Duodenal mucosa (tissue), 2 donors: Measurements from ENCODE around the gene GRIN2A.

Experiments used
- H3K27ac ChIP-seq: one replicate; pipeline ENCODE4 v1.7.0; 2013; ENCODE audit warnings: low read depth, low read length
- H3K27me3 ChIP-seq, 2 donors: one replicate each; pipeline ENCODE4 v1.7.0; 2013; ENCODE audit warnings: low read length in 2 of 2, control low read depth in 1 of 2; ENCODE audit not compliant: insufficient read depth in 2 of 2, control insufficient read depth in 1 of 2
- H3K36me3 ChIP-seq, 2 donors: one replicate each; pipeline ENCODE4 v1.7.0; 2013; ENCODE audit warnings: low read length in 2 of 2, control low read depth in 1 of 2; ENCODE audit not compliant: insufficient read depth in 2 of 2, control insufficient read depth in 1 of 2
- H3K4me1 ChIP-seq, 2 donors: one replicate each; pipeline ENCODE4 v1.7.0; 2013; ENCODE audit warnings: low read length in 2 of 2, control low read depth in 1 of 2; ENCODE audit not compliant: insufficient read depth in 2 of 2, control insufficient read depth in 1 of 2
- H3K4me3 ChIP-seq, 2 donors: one replicate each; pipeline ENCODE4 v1.7.0; 2013; ENCODE audit warnings: low read length in 2 of 2, low read depth in 1 of 2
- H3K9ac ChIP-seq, 2 donors: one replicate each; pipeline ENCODE4 v1.7.0; 2013; ENCODE audit warnings: low read length in 2 of 2, low read depth in 1 of 2
- H3K9me3 ChIP-seq, 2 donors: one replicate each; pipeline ENCODE4 v1.7.0; 2013; ENCODE audit warnings: low read length in 2 of 2, control low read depth in 1 of 2; ENCODE audit not compliant: control insufficient read depth in 1 of 2

Gene GRIN2A

GRCh38 chr16:9922441-9922840 is 259.8 kb downstream of the GRIN2A start:
- H3K27ac ChIP-seq = no peak overlapping the region
- H3K9ac ChIP-seq = no peak overlapping the region
- no peaks in the 10 kb centered on the region for H3K4me1 ChIP-seq
- no peaks in the 10 kb centered on the region for H3K27me3 ChIP-seq
- no peaks in the 10 kb centered on the region for H3K9me3 ChIP-seq
- no peaks in the 10 kb centered on the region for H3K36me3 ChIP-seq
- no peak overlapping the region for H3K4me3 ChIP-seq

GRCh38 chr16:9921997-9922396 is 260.2 kb downstream of the GRIN2A start:
- Histone ChIP-seq H3K27me3 (no peaks in the 10 kb centered on the region), H3K4me3 (no peak overlapping the region), H3K4me1 (no peaks in the 10 kb centered on the region), H3K36me3 (no peaks in the 10 kb centered on the region), H3K9me3 (no peaks in the 10 kb centered on the region), H3K9ac (no peak overlapping the region), H3K27ac (no peak overlapping the region)

- Histone ChIP-seq H3K9ac (no peak overlapping the region), H3K36me3 (no peaks in the 10 kb centered on the region), H3K27me3 (no peaks in the 10 kb centered on the region), H3K9me3 (no peaks in the 10 kb centered on the region), H3K27ac (no peak overlapping the region), H3K4me1 (no peaks in the 10 kb centered on the region), H3K4me3 (no peak overlapping the region)
Measured at GRCh38 chr16:9919460-9919859, 262.8 kb downstream of the GRIN2A start.

GRCh38 chr16:9917691-9918090 is 264.5 kb downstream of the GRIN2A start:
- no peaks in the 10 kb centered on the region for H3K36me3 ChIP-seq
- H3K9ac ChIP-seq = no peak overlapping the region
- no peak overlapping the region for H3K4me3 ChIP-seq
- no peak overlapping the region for H3K27ac ChIP-seq
- no peaks in the 10 kb centered on the region for H3K27me3 ChIP-seq
- H3K4me1 ChIP-seq = no peaks in the 10 kb centered on the region
- no peaks in the 10 kb centered on the region for H3K9me3 ChIP-seq

- no peak overlapping the region for H3K9ac ChIP-seq
- H3K9me3 ChIP-seq = no peaks in the 10 kb centered on the region
- H3K36me3 ChIP-seq = no peaks in the 10 kb centered on the region
- H3K27me3 ChIP-seq = no peaks in the 10 kb centered on the region
- no peak overlapping the region for H3K27ac ChIP-seq
- H3K4me3 ChIP-seq = no peak overlapping the region
- H3K4me1 ChIP-seq = no peaks in the 10 kb centered on the region
Measured at GRCh38 chr16:9913604-9914326, 268.5 kb downstream of the GRIN2A start.

- H3K27ac ChIP-seq = no peak overlapping the region
- H3K9ac ChIP-seq = no peak overlapping the region
- H3K36me3 ChIP-seq = no peaks in the 10 kb centered on the region
- no peak overlapping the region for H3K4me3 ChIP-seq
- no peaks in the 10 kb centered on the region for H3K4me1 ChIP-seq
- no peaks in the 10 kb centered on the region for H3K27me3 ChIP-seq
- H3K9me3 ChIP-seq = no peaks in the 10 kb centered on the region
Measured at GRCh38 chr16:9911989-9912388, 270.2 kb downstream of the GRIN2A start.

GRCh38 chr16:9911231-9911630 is 271.0 kb downstream of the GRIN2A start:
- no peak overlapping the region for H3K27ac ChIP-seq
- no peaks in the 10 kb centered on the region for H3K4me1 ChIP-seq
- no peak overlapping the region for H3K4me3 ChIP-seq
- no peaks in the 10 kb centered on the region for H3K27me3 ChIP-seq
- H3K36me3 ChIP-seq = no peaks in the 10 kb centered on the region
- no peaks in the 10 kb centered on the region for H3K9me3 ChIP-seq
- no peak overlapping the region for H3K9ac ChIP-seq

GRCh38 chr16:9909072-9909825 is 273.0 kb downstream of the GRIN2A start:
- H3K9ac ChIP-seq = no peak overlapping the region
- H3K27me3 ChIP-seq = no peaks in the 10 kb centered on the region
- H3K4me1 ChIP-seq = no peaks in the 10 kb centered on the region
- no peaks in the 10 kb centered on the region for H3K36me3 ChIP-seq
- H3K27ac ChIP-seq = no peak overlapping the region
- no peak overlapping the region for H3K4me3 ChIP-seq
- no peaks in the 10 kb centered on the region for H3K9me3 ChIP-seq

- no peak overlapping the region for H3K27ac ChIP-seq
- H3K4me1 ChIP-seq = no peaks in the 10 kb centered on the region
- no peak overlapping the region for H3K4me3 ChIP-seq
- H3K9ac ChIP-seq = no peak overlapping the region
- H3K9me3 ChIP-seq = no peaks in the 10 kb centered on the region
- H3K36me3 ChIP-seq = no peaks in the 10 kb centered on the region
- no peaks in the 10 kb centered on the region for H3K27me3 ChIP-seq
Measured at GRCh38 chr16:9908613-9909012, 273.6 kb downstream of the GRIN2A start.

GRCh38 chr16:9907752-9908151 is 274.5 kb downstream of the GRIN2A start:
- Histone ChIP-seq H3K27ac (no peak overlapping the region), H3K9me3 (no peaks in the 10 kb centered on the region), H3K4me3 (no peak overlapping the region)

More at GRCh38 chr16:9907752-9908151, 274.5 kb downstream of the GRIN2A start:
- Histone ChIP-seq H3K9ac (no peak overlapping the region), H3K27me3 (no peaks in the 10 kb centered on the region), H3K36me3 (no peaks in the 10 kb centered on the region), H3K4me1 (no peaks in the 10 kb centered on the region)
